GM20000 (cell line): ENCODE measurements around the gene ANKRD60.

Experiments used
- DNase-seq: peaks from one replicate; pipeline ENCODE4 v3.0.0; 2012; ENCODE audit warnings: low spot score
- TF ChIP-seq, protein P1 (sequence below): IDR thresholded peaks from 2 replicates; pipeline ENCODE4 v1.5.1; 2012; ENCODE audit warnings: mild to moderate bottlenecking, control low read depth; ENCODE audit errors: extremely low read depth, missing control alignments

Gene ANKRD60

DNA sequence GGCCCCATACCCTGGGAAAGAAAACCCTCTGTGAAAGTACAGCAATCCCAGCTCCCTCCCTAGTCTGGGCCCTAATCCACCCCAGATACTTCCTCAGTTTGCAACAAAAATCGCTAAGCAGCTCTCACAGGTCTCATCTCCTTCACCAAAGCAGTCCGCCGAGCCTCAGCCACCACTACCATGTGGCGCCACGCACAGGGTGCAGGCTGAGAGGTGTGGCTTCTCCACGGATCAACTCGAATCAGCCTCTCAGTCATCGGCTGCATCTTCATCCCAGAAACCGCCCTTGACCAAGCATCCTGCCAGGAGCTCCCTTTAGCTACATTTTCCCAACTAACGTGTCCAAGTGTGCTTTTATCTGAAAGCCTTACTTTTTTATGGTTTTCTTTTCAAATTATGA is 50.7 kb downstream of the ANKRD60 start:
- no peak for DNase-seq
- TF ChIP-seq, protein P1, sequence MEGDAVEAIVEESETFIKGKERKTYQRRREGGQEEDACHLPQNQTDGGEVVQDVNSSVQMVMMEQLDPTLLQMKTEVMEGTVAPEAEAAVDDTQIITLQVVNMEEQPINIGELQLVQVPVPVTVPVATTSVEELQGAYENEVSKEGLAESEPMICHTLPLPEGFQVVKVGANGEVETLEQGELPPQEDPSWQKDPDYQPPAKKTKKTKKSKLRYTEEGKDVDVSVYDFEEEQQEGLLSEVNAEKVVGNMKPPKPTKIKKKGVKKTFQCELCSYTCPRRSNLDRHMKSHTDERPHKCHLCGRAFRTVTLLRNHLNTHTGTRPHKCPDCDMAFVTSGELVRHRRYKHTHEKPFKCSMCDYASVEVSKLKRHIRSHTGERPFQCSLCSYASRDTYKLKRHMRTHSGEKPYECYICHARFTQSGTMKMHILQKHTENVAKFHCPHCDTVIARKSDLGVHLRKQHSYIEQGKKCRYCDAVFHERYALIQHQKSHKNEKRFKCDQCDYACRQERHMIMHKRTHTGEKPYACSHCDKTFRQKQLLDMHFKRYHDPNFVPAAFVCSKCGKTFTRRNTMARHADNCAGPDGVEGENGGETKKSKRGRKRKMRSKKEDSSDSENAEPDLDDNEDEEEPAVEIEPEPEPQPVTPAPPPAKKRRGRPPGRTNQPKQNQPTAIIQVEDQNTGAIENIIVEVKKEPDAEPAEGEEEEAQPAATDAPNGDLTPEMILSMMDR = no peak

DNA sequence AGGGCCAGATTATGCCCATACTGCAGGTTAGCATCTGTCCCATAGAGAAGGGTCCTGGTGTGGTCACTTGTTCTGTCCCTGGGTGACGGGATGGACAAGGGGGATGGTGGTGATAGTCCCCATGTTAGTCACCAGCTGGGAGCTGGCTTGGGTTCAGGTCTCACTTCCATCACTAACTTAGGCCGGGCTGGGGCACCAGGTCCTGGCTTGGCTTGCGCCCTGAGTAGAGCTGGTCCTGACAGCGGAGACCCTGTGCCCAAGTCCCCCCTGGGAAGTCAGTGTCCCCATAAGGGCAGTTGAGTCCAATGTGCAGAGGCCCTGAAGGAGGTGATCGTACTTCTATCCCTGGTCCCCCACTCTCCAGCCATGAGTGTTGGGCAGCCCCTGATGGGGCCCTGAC is 52.6 kb downstream of the ANKRD60 start:
- DNase-seq = no peak
- TF ChIP-seq, protein P1 = no peak

DNA sequence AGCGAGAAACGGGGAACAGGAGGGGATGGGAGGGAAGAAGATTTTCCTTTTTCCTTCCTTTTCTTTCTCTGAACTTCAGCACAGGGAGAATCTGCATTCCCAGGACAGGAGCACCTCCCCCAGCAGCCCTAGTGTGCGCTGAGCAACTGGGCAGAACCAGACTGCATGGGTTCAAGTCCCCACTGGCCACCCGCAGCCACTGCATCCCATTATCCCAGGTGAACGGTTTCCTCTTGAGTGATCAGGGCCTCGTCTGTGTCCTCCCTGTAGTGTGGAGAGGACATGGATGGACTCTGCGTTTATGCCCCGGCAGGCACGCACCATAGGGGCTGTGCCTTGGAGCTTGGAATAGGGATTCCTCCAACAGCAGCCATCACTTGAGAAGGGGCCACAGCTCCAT is 53.0 kb downstream of the ANKRD60 start:
- no peak for DNase-seq
- TF ChIP-seq, protein P1 = no peak

DNA sequence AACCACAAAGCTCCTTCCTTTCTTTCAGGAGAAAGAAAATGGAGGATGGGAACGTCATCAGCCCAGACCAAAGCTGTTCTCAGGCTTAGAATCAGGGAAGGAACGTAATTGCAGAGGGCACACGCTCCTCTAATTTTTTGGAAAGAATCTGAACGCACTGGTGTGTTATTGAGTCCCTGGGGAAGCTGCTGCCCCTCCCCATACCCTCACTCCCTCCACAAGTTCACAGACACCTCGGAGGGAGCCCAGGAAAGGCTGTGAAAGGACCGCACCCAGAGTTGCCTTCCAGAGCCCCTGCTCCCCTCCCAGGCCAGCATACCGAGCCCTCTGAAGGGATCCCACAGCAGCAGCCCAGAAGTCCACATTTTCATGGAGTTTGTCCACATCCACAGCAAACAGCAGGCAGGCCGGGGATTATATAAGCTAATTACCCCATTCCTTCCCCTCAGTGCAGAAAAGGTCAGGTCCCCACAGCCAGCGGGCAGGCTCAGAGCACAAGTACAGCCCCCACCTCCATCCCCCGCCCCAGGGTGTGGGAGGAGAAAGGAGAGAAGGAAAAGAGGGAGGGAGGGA is 53.7 kb downstream of the ANKRD60 start:
- TF ChIP-seq, protein P1 = no peak
- DNase-seq = no peak

DNA sequence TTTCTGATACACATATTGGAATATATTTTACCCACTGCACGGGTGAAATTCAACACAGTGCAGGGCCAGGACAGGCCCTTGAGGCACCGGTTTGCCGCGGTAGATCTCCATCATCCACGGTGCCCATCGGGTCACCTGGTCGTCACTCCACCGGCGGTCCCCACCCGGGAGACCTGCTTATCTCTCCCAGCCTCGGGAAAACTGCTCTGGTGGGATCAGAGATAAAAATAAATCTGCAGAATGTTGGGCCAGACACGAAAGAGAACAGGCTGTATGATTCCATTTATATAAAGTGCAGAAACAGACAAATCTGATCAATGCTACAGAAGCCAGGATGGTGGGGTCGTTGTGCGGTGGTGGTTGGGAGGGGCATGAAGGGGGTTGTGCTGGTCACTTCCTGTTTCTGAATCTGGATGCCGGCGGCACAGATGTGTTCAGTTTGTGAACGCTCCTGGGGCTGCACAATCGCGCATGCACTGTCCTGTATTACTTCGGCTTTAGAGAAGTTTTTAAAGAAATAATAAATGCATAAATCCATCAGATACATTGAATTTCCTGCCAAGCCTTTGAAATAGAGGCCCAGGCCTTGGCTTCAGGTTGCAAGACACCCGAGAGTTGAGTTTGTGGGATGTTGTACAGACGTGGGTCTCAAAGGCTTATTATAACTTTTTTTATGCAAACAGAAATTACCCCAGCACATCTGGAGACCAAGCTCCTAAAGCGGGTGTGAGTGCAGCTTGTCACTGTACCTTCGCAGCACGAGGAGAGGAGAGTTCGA is 54.3 kb downstream of the ANKRD60 start:
- TF ChIP-seq, protein P1 = no peak
- DNase-seq = no peak

DNA sequence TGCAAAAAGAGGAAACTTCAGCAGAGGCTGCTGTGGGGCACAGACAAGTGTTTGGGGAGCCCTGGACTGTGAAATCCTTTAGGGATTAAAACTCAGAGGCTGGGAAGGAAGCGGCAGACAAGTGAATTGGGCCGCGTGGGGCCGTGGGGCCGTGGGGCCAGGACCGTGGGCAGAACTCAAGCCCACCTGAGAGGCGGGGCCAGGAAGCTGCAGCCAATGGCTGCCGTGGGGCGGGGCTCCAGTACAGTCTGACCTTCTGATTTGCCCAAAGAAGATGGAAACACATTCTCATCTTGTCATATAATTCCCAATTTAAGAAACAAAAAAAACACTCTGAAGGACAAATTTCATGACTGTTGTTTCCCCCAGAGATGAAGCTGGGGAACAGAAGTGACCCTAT is 55.4 kb downstream of the ANKRD60 start:
- DNase-seq = no peak
- TF ChIP-seq, protein P1 = no peak

DNA sequence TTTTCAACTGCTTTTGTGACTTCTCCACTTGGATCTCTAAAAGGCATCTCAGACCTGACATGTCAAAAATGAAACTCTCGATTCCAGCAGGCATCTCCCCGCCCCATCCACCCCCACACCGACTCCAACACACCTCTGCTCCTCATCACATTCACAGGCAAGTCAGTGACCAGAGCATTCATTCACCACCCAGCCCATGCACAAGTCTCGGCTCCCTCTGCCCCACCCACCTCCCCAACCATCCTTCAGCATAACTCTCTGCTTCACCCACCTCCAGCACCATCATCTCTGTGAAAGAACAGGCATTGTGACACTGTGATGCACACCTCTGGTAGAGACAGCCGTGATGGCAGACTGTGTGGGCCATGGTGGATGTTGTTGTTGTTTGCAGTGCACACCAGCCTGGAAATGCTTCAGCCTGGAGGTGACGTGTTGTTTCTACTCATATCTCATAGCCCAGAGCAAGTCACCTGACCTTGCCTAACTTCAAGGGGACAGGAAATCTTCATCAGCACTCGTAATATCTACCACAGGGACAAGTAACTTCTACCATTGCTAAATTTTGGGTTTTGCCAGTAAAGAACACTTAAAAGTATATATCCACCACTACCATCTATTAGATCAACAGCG is 56.5 kb downstream of the ANKRD60 start:
- TF ChIP-seq, protein P1 = no peak
- DNase-seq = no peak
